GM21515 (cell line): ENCODE measurements around the gene ELK3.

Source experiments
- ATAC-seq: cut with Tn5 transposase; IDR thresholded peaks from one replicate; pipeline ENCODE4 v1.9.1; 2021; ENCODE audit not compliant: unreplicated experiment

Gene ELK3

DNA sequence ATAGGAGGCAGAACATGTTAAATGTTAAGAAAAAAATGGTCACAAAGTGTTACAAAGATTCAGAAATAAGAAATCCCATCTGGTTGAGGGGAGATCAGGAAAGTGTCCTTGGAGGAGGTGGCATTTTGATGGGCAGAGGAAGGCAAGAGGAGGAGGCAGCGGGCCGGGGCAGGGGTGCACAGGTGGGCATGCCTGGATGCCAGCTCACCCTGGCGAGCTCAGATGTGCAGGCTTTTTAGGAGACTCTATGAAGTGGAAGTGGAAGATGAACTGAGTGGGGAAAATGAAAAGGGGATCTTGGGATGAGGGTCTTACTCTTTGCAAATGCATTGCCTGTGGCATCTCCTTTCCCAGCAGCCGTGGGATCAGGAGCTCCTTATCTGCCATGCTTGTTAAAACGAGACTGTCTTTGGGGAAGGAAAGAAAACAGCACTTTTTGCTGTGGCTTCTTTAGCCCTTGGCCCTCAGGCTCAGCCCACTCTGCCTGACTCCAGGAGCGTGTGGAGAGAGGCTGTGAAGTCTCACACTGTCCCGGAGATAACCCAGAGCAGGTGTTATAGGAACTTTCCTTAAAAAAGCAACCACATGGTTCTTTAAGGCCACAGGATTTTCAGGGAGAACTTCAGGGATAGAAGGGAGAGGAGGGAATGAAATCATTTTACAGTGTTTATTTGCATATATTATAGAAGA, 62.6 kb downstream of the ELK3 start:
- ATAC-seq, result no peak

DNA sequence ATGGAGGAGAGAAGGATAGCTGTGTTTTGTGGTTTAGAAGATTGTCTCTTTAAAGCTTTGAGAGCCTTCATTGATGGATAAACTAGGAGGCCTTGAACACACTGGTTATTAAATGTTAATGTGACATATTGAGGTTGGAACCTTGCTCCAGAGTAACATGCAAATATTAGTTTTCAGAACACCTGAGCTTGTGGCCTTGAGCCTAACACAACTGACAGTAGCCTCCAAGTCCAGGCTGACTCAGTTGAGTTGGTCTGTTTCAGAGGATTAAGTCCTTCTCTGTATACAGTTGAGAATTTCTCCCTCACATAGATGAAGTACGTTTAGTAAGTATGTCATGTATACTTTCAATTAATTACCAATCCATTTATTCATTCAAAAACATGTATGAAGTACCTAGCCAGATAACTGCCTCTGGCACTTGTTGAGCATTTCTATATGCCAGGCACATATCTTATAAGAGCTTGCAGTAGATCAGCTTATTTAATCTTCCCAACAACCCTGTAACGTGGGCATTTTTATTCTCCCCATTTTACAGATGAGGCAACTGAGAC, 63.5 kb downstream of the ELK3 start:
- ATAC-seq, result no peak

DNA sequence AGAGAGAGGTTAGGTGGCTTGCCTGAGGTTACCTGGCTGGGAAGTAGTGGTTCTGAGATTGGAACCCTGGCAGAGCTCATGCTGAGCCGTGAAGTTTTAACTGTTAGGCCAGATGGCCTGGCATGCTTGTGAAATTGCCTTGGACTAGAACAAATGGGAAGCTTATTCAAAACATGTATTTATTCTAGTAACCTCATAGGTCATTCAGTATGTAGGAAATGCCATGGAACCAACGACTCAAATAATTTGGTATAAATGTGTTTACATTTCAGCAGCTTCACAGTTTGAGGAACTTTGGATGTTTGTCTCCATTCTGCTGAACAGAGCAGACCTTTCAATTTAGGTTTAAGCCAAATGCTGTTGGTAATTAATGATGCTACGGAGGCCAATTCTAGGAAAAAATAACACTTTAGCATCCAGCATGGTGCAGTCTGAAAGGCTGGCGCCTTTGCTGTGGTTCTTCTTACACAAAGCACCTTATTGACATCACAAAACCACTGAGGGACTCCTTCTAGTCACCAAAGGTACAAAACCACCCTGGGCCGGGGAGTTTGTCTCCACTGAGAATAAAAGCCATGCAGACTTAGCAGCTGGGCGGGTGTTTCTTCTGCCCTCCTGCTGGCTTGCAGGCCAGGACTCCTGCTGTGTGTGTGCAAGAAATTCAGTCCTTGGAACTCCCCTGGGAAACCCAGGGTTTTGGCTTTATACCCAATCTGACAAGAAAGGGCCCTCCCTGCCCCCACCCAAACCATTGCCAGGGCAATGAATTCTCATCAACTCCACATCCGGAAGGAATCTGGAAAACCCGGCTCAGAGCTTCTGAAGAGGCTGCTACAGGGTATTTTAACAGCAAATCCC, 64.2 kb downstream of the ELK3 start:
- no peak for ATAC-seq

DNA sequence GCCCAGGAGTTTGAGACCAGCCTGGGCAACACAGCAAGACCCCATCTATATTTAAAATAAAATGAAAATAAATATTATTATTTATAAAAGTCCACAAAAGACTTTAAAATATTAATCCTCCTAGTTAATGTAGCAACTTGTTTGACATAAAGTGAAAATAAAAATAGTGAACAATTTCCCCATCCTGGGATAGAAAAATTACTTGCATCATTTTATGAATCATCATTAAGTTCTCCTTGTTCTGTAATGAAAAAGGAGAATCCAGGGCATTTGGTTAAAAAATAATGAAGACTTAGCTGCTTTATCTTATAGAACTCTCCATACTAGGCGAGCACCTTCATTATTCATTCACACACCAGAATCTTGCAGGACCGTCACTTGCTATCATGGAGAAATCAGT, 66.1 kb downstream of the ELK3 start:
- ATAC-seq, result no peak

DNA sequence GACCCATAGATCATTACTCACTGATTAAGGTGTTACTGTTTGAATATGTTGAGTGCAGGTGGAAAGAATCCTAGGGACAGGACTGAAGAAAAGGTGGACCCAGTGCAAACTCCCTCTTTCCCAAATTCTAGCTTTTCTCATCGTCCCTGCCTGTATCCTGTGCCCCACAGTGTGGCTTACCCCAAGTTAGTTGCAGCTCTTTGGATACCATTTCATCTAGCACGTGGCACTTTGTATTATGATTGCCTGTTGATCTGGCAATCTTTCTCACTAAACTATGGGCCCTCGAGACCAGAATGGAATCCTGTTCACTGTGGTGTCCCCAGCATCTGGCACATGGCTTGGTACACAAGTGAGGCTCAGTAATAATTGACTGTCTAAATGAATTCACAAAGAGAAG, 66.5 kb downstream of the ELK3 start:
- no peak for ATAC-seq

DNA sequence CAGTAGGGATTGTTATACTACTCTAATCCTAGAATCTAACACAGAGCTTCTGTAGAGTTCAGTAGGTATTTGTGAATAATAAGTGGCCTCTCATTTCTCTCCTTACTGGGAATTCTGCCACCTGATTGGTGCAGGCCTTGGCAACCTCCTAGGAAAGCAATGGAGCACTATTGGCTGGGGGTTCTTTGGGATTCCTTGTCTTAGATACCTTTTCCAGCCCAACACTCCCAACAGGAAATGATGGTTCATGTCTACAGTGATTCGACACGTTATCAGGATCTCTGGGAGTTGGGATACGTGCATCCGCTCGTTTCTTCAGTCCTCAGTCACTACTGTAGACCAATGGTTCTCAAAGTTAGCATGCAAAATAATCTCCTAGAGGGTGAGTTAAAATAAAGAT, 67.4 kb downstream of the ELK3 start:
- ATAC-seq, result no peak

DNA sequence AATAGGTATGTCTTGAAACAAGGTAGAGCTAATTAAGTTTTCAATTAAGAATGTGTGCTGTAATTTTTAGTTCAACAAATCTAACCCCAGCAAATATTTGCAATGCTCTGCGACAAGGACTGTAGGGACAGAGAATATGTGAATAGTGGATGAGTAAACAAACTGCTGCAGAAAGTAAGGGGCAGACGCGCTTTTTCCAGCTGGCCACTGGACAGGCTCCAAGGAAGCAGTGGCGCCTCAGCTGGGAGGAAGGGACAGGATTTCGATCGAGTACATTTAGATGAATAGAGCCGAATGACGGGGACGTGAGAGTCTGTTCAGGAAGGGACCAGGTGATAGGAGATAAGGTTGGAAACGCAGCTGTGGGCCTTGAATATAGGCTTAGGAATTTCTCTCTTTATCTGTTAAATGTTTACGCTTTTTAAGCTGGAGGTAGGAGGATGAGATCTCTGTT, 69.3 kb downstream of the ELK3 start:
- ATAC-seq, result no peak

DNA sequence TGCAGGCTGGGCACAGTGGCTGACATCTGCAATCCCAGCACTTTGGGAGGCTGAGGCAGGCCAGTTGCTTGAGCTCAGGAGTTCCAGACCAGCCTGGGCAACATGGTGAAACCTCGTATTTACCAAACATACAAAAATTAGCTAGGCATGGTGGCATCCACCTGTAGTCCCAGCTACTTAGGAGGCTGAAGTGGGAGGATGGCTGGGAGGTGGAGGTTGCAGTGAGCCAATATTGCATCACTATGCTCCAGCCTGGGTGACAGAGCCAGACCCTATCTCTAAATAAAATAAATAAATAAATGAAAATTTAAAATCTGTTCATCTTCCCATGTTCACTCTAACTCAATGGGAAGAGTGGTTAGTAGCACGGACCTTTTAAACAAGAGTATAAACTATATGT, 71.2 kb downstream of the ELK3 start:
- no peak for ATAC-seq

DNA sequence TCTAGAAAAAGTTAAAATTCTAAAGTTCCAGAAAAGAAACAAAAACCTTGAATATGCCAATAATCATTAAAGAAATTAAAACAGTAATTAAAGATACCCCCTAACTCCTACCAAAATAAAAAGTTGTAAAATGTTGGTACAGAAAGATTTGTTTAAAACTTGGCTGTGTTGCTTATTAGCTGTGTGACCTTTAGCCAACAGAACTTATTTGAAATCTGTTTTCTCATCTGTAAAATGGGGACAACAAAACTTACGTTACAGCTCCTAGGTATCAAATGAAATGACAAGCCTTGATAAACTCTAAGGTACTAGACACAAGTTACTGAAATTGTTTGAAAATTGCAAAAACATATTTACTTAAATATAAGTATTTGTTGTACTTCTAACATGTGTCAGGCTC, 71.7 kb downstream of the ELK3 start:
- no peak for ATAC-seq

DNA sequence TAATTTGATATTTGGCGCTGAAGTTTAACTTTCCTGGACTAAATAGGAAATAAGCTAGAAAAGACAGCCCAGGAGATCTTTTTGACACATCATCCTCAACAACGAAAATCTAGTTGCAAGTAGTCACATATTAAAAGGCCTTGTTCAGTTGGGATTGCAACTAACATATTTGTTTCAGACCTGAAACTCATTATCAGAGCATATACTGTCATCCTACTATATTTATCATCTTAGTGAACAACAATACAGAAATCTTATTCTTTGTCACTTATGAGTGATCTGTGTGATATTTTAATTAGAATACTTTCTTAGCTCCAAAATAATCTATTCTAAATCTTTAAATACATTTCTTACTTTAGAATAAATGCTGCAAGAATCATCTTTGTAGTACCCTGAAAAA, 72.1 kb downstream of the ELK3 start:
- ATAC-seq, result no peak

DNA sequence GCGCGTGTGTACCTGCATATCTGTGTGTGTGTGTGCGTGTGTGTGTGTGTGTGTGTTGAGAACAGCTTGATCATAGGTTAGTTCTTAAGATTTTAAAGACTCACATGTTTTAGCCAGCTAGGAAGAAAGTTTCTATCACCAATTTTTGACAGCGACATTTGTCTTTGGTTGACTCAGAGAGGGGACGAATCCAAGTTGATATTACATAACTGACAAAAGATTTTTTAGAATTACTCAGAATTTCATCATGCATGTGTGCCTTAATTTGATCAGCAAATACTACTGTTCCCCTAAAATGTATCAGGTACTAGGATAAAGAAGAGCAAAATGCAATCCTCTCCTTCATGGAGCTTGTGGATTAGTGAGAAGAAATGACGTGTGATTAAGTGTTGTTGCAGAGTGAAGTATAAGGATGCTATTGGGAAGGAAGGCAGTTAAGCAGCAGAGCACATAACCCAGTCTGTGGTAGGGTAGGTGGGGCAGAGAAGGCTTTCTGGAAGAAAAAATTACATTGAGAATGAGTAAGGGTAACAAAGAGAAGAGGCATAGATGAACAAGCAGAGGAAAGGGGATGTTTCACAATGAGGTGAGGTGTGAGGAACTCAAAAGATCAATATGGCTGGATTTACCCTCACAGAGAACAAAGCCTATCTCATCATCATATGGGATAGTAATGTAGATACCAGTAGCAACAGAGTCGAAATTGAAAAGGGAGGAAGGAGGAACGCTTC, 77.5 kb downstream of the ELK3 start:
- ATAC-seq, result no peak

DNA sequence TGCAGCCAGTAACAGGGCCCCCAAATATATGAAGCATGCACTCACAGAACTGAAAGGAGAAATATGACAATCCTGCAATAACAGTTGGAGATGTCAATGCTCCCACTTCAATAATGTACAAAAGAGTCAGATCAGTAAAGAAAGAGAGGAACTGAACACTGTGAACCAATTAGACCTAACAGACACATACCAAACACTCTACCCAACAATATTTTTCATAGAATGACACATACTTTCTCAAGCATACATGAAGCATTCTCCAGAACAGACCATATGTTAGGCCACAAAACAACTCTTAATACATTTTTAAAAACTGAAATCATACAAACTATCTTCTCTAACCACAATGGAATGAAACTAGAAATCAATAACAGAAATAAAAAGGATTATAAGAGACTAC, 80.2 kb downstream of the ELK3 start:
- no peak for ATAC-seq

DNA sequence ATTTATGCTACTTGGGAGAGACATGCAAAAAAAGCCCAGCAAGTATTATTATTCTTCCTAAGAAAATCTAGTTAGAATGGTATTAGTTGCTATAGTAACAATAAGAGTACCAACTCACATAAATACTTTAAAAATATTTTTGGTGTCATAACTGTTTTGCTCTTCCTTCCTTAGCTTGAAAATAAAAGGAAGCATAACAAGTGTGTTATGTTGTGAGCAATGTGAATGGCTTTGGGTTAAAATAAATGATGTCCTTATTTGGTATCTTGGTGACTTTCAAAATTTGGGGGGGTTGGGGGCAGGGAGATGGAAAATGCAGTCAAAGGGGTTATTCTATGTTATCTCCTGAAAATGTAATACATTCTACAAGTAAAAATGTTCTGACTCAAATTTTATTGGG, 91.0 kb downstream of the ELK3 start:
- ATAC-seq, result no peak

DNA sequence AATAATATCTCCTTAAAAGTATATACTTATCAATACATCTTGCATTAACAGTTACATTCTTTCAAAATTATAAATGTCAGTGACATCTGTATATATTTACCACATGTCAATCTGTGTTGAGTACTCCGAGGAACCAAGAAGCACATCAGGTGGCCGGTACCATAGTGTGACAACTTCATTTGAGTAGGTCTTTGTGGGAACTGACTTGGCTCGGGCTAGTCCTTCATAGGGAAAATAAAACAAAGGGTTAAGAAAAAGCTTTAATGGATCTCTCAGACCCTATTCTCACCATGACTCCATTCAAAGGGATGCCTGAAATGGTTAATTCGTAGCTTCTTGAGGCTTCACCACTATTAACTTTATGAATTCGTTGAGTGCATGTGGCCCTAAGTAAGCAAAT, 94.9 kb downstream of the ELK3 start:
- ATAC-seq, result no peak

DNA sequence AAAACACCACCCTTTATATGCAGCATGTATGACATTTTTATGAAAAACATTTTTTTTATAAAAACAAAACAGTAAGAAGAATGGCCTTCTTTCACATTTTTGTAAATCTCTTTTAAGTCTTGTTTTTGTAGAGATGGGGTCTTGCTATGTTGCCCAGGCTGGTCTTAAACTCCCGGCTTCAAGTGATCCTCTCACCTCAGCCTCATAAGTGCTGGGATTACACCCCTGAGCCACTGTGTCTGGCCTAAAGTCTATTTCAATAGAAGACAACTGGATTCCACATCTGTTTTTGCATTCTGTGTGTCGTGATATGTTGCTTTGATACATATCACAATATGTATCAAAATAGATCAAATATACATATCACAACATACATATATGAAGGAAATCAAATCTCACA, 98.9 kb downstream of the ELK3 start:
- no peak for ATAC-seq

DNA sequence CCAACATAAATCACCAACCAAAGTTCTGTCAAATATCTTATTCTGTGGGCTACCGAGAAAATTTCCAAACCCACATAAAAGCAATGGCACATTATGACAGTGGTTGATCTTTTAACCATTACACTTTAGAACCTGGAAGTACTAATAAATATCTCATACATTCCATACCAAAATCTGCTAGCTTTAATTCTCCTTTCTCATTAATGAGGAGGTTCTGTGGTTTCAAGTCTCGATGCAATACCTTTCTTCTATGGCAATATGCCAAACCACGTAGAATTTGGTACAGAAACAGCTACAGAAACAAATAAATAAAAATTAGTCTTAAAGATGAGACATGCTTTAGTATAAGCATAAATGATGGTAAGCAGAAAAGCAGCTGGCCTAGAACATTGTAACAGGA, 100.7 kb downstream of the ELK3 start:
- ATAC-seq, result no peak

DNA sequence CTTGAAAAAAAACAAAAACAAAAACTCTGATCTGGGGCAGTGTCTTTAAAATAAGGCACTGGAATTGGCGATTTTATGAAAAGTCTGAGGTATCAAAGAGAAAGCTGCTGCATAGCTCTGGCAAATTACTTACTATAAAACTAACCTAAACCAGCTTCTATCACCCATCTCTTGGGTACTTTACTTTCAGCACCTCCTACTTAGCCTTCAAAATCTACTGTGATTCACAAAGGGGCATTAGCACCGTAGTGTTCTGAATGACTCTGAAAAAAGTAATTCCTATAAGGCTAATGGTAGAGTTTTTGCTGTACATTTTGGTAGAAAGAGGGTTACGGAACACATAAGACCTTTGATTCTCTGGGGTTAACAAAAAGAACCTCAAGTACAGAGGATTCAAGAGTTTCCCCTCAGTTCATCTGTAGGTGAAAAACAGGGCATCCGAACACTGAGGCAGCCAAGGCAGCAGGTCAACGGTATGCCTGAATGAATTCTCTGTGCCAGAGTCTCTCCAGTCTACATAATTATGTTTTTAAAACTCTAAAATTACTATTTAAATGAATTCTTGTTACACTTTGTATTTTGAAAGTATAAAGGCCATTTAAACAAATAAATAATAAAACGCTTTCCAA, 101.5 kb downstream of the ELK3 start:
- ATAC-seq, result no peak

DNA sequence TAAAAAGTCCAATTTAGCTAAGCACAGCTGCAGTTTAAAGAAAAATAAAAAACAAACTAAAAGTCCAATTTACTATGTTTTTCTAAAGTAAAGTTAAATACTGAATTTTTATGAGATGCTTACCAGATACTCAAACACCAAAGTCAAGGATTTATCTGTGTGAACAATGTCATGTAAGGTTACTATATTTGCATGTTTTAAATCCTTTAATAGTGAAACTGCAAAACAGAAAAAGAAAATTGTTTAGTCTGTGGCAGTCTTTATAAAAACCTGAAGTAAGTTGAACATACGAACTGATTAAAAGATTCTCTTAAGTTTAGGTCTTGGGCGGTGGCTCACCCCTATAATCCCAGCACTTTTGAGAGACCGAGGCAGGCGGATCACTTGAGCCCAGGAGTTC, 103.3 kb downstream of the ELK3 start:
- no peak for ATAC-seq

DNA sequence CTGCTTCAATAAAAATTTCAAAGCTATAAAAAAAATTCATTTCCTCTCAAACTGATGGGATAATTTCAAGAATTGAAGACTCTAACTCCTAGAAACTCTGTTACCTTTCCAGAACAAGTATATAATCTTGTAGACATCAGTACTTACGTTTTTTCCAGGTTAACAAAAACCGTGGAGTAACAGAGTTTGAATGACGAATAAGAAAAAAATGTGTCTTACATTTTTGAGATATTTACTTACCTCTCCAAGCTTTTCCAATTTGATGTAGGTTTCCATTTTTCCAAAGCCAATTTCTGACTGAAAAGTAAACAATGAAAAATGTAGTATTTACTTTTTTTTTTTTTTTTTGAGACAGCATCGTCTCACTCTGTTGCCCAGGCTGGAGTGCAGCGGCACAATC, 105.9 kb downstream of the ELK3 start:
- ATAC-seq, result no peak

DNA sequence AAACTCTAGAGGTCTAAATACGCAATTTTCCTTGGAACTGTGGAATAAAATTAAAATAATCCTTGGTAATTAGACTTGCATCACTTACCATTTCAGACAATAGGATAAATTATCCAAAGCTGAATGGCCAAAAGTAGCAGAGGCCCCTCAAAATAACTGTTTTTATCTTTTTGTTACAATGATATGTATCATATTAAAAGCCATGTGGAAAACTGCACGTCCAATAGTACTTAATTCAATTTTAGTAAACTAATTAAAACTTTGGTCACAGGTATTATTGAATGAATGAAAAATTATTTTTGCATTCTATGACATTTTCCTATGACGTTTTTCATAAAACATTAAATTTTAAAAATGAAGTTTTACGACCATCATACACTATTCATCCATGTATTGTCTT, 107.6 kb downstream of the ELK3 start:
- no peak for ATAC-seq

DNA sequence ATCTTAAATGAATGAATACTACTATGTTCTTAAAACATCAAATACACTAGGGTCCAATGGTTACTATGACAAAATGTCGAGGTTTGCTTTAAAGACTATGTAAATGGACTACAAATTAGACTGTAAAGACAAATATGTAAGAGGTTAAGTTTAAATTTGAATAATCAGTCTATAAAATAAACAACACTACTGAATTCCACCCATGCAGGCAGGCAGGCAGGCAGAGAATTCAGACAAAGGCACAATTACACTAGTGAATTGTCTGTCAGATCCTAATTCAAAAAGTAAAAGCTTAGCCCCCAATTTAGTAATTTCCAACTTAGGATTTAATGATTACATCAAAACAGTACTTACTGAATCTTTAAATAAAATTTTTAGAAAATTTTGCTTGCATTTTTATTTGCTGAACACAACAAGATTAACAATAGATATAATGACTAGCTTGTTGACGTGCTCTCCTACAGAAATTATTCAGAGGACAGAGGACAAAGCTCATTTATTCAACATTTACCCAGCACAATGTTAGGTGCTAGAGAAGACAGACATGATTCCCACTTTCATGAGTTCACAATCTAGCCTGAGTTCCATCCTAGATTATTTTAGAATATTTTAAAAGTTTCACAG, 108.6 kb downstream of the ELK3 start:
- ATAC-seq, result no peak
